Upper lobe of left lung (tissue), 6 donors: ENCODE measurements around the gene RRN3. TPM values are rescaled to one million over a fixed set of nuclear protein-coding genes. Genes with fewer than 3 reads are reported as not detected.
"Not testable (repeated sequence)": the region's sequence is repeated elsewhere in the genome, so short reads cannot be mapped to it uniquely, and the experiment has no call there.

ENCODE experiments used
- ATAC-seq, 2 donors: fragments of 200-7000 bp; cut with Tn5 transposase; one replicate each; pipeline ENCODE4 v1.9.1; 2022; ENCODE audit warnings: mild to moderate bottlenecking in 2 of 2, moderate library complexity in 2 of 2; ENCODE audit not compliant: low FRiP score in 2 of 2
- DNase-seq, 2 donors: peaks; one replicate each; pipeline ENCODE4 v3.0.0-alpha.2; 2019 to 2020
- H3K27ac ChIP-seq, 4 donors: fragments of 200-600 bp; sonication (generic); one replicate each; pipeline ENCODE4 v1.5.1; 2016 to 2019
- H3K27me3 ChIP-seq, 4 donors: fragments of 200-600 bp; sonication (generic); one replicate each; pipeline ENCODE4 v1.5.1; 2017 to 2019
- H3K36me3 ChIP-seq, 4 donors: fragments of 200-600 bp; sonication (generic); one replicate each; pipeline ENCODE4 v1.5.1; 2016 to 2019
- H3K4me1 ChIP-seq, 4 donors: fragments of 200-600 bp; sonication (generic); one replicate each; pipeline ENCODE4 v1.5.1; 2018 to 2019
- H3K4me3 ChIP-seq, 4 donors: fragments of 200-600 bp; sonication (generic); one replicate each; pipeline ENCODE4 v1.5.1; 2017 to 2019; ENCODE audit warnings: mild to moderate bottlenecking in 2 of 4, moderate library complexity in 1 of 4
- H3K9me3 ChIP-seq, 4 donors: fragments of 200-600 bp; sonication (generic); one replicate each; pipeline ENCODE4 v1.5.1; 2018 to 2019
- CTCF ChIP-seq, 6 experiments: fragments of 450-650 bp in 4 of 6; fragments of 200-600 bp in 2 of 6; sonication (generic) in 2 of 6; IDR thresholded peaks; one replicate each; pipeline ENCODE4 v1.5.1; 2016 to 2019; ENCODE audit warnings: antibody characterized with exemption in 6 of 6
- EP300 ChIP-seq, 4 donors: sonication (generic); formaldehyde crosslinking; IDR thresholded peaks; one replicate each; pipeline ENCODE4 v1.5.1; 2017; ENCODE audit warnings: antibody characterized with exemption in 4 of 4, control low read depth in 2 of 4
- POLR2A ChIP-seq, 4 donors: fragments of 450-650 bp; IDR thresholded peaks; one replicate each; pipeline ENCODE4 v1.5.1; 2016 to 2017; ENCODE audit warnings: antibody characterized with exemption in 4 of 4, mild to moderate bottlenecking in 2 of 4
- POLR2AphosphoS5 ChIP-seq, 2 donors: sonication (generic); formaldehyde crosslinking; IDR thresholded peaks; one replicate each; pipeline ENCODE4 v1.5.1; 2017; ENCODE audit warnings: antibody characterized with exemption in 2 of 2
- WGBS, 2 donors: methylation state at CpG; one replicate each; pipeline ENCODE4 v1.1.5; 2017 to 2018; 5-methylcytosine and 5-hydroxymethylcytosine counted together
- total RNA-seq, 6 donors: library from RNA; depleted of rRNA in 4 of 6; stranded (reverse); fragments of >200 nt in 4 of 6; gene quantifications; one replicate each; pipeline versions ENCODE4 v1.1.0 to v1.2.1, GENCODE V29; 2016 to 2021
- donor health status: DM: no; HTN: no; CAD: no; lungs with moderate emphysema.
- donor health status: DM: no; HTN: yes; CAD: no; lungs with severe emphysema.

Gene RRN3
- total RNA-seq, 6 donors from 2014 or later, result 13.7 to 23.6 (median 22.3) TPM

- ATAC-seq (no peak), DNase-seq (no peak)
- 94% methylated on average over 21 of the region's 21 CpGs for WGBS, 2 donors
- no peak overlapping the region for H3K4me3 ChIP-seq
- H3K27me3 ChIP-seq, result no peaks in the 10 kb centered on the region
- H3K4me1 ChIP-seq, result peaks cover 0 to 6% (median under 1%) of the 10 kb centered on the region in 4 donors
- no peak overlapping the region for H3K27ac ChIP-seq
- H3K36me3 ChIP-seq, result peaks cover 0 to 40% (median 14%) of the 10 kb centered on the region in 4 donors
- TF ChIP-seq POLR2AphosphoS5 (IDR thresholded peaks at IDR 0.05) (no peak), CTCF (IDR thresholded peaks at IDR 0.05) (no peak), EP300 (IDR thresholded peaks at IDR 0.05) (no peak), POLR2A (IDR thresholded peaks at IDR 0.05) (no peak)
- no peaks in the 10 kb centered on the region for H3K9me3 ChIP-seq
Observed at GRCh38 chr16:15046692-15047376, 47.2 kb downstream of the RRN3 start.

- not testable (repeated sequence) for H3K9me3 ChIP-seq, H3K4me1 ChIP-seq, ATAC-seq, DNase-seq, H3K27me3 ChIP-seq, H3K27ac ChIP-seq, H3K4me3 ChIP-seq
- WGBS, 2 donors, result 83 to 88% methylated on average over 9 of the region's 9 CpGs
- H3K36me3 ChIP-seq, result peaks cover 0 to 53% (median 22%) of the 10 kb centered on the region in 4 donors
Observed at GRCh38 chr16:15045270-15045669, 48.8 kb downstream of the RRN3 start.

GRCh38 chr16:15044286-15044685 lies 49.8 kb downstream of the RRN3 start:
- no peak for DNase-seq
- no peak for ATAC-seq
- peaks cover 0 to 63% (median 31%) of the 10 kb centered on the region in 4 donors for H3K36me3 ChIP-seq

GRCh38 chr16:15043344-15043743 lies 50.7 kb downstream of the RRN3 start:
- TF ChIP-seq CTCF (IDR thresholded peaks at IDR 0.05), result no peak
- no peak for DNase-seq
- Histone ChIP-seq H3K27ac (no peak overlapping the region), H3K4me3 (no peak overlapping the region), H3K27me3 (no peaks in the 10 kb centered on the region), H3K36me3 (peaks cover 0 to 72% (median 40%) of the 10 kb centered on the region in 4 donors), H3K4me1 (peaks cover 0 to 7% (median 5%) of the 10 kb centered on the region in 4 donors), H3K9me3 (no peaks in the 10 kb centered on the region)
- WGBS, 2 donors, result 92 to 96% methylated on average over 5 of the region's 5 CpGs
- ATAC-seq, result no peak

More at GRCh38 chr16:15044286-15044685, 49.8 kb downstream of the RRN3 start:
- no peaks in the 10 kb centered on the region for H3K9me3 ChIP-seq
- H3K27ac ChIP-seq, result no peak overlapping the region
- H3K27me3 ChIP-seq, result no peaks in the 10 kb centered on the region
- TF ChIP-seq EP300 (IDR thresholded peaks at IDR 0.05) (no peak), POLR2AphosphoS5 (IDR thresholded peaks at IDR 0.05) (no peak), POLR2A (IDR thresholded peaks at IDR 0.05) (no peak), CTCF (IDR thresholded peaks at IDR 0.05) (no peak)
- no peak overlapping the region for H3K4me3 ChIP-seq
- 93 to 95% methylated on average over 11 of the region's 11 CpGs for WGBS, 2 donors
- H3K4me1 ChIP-seq, result peaks cover 0 to 7% (median 5%) of the 10 kb centered on the region in 4 donors

GRCh38 chr16:15041271-15042004 lies 52.6 kb downstream of the RRN3 start:
- DNase-seq (peak; percentile 64 to 89), ATAC-seq (peak; percentile 84 to 97)
- WGBS, 2 donors, result 38 to 48% methylated on average over 11 to 16 of the region's 16 CpGs
- H3K4me3 ChIP-seq, result no peak overlapping the region
- H3K27me3 ChIP-seq, result no peaks in the 10 kb centered on the region
- H3K4me1 ChIP-seq, result peaks cover 0 to 7% (median 5%) of the 10 kb centered on the region in 4 donors
- peak overlapping the region in 3 of 4 donors; percentile 33 to 50 (median 41) for H3K27ac ChIP-seq
- TF ChIP-seq POLR2AphosphoS5 (IDR thresholded peaks at IDR 0.05), result no peak
- TF ChIP-seq EP300 (IDR thresholded peaks at IDR 0.05), result no peak
- peak in 1 of 4 donors; percentile 20 for TF ChIP-seq POLR2A (IDR thresholded peaks at IDR 0.05)
- TF ChIP-seq CTCF (IDR thresholded peaks at IDR 0.05), result peak in 3 of 6 experiments; percentile 7 to 13 (median 8)
- H3K36me3 ChIP-seq, result peaks cover 7 to 84% (median 43%) of the 10 kb centered on the region in 4 donors
- H3K9me3 ChIP-seq, result no peaks in the 10 kb centered on the region
